Measurements from ENCODE around the gene ITGAE. TPM values are rescaled to one million over a fixed set of nuclear protein-coding genes. Genes with fewer than 3 reads are reported as not detected.

The ITGAE gene
- total and polyA plus RNA-seq, 2 experiments from 2014 or later: 11.7 to 44.9 TPM

DNA sequence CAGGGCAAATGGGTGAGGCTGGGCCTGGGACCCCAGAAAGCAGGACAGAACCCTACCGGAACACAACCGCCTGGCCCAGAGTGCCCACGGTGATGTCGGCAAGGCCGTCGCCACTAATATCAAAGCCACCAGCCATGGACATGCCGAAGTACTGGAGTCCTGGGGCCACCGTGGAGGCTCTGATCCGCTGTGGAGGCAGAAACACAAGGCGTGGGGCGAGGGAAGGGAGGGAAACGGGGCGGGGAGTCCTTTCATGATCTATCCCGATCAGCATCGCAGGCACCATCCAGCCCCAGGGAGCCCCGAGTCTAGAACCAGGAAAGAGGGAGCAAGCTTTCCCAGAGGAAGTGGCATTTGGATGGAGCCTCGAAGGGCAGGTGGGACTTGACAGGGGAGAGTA lies 50.7 kb downstream of the ITGAE start (continued):
- TF ChIP-seq JUNB (IDR thresholded peaks at IDR 0.05; ENCODE audit: unreplicated experiment) (no peak), STAT1 (IDR thresholded peaks at IDR 0.05; ENCODE audit: unreplicated experiment) (no peak)

DNA sequence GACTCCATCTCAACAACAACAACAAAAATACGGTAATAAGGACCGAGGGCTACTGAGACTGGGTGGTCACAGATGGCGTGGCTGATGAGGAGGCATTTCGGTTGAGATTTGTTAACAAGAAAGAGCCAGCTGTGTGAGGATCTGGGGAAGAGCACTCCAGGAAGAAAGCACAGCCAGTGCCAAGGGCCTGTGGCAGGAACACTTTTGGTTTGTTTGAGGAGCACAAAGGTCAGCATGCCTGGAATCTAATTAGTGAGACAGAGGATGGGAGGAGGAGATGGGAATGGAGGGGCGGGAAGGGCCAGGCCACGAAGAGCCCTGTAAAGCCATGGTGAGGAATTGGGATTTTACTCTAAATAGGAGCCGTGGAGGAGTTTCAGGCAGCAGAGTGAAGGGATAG lies 52.4 kb downstream of the ITGAE start:
- DNase-seq (ENCODE audit: low spot score) (no peak), ATAC-seq (no peak)
- Histone ChIP-seq H3K36me3 (ENCODE audit: insufficient read depth) (no peaks in the 10 kb centered on the region), H3K27ac (ENCODE audit: low read depth) (0 out of 2 replicates have a peak overlapping the region, but pooled peaks have one; percentile 32), H4K20me1 (replicated peaks; ENCODE audit: insufficient read depth) (no peaks in the 10 kb centered on the region), H3K4me1 (ENCODE audit: insufficient read depth) (no peaks in the 10 kb centered on the region), H3K27me3 (ENCODE audit: insufficient read depth) (no peaks in the 10 kb centered on the region), H3K9me2 (ENCODE audit: insufficient read depth) (no peaks in the 10 kb centered on the region), H3F3A (replicated peaks; ENCODE audit: low read depth) (no peaks in the 10 kb centered on the region), H3K4me2 (no peak overlapping the region), H2AFZ (no peak overlapping the region), H3K79me2 (replicated peaks; ENCODE audit: insufficient read depth) (no peaks in the 10 kb centered on the region), H3K4me3 (no peak overlapping the region)
- no peak for TF ChIP-seq ZNF331 (CRISPR knock-in tag; IDR thresholded peaks at IDR 0.05; ENCODE audit: low read depth)
- TF ChIP-seq, protein P1, sequence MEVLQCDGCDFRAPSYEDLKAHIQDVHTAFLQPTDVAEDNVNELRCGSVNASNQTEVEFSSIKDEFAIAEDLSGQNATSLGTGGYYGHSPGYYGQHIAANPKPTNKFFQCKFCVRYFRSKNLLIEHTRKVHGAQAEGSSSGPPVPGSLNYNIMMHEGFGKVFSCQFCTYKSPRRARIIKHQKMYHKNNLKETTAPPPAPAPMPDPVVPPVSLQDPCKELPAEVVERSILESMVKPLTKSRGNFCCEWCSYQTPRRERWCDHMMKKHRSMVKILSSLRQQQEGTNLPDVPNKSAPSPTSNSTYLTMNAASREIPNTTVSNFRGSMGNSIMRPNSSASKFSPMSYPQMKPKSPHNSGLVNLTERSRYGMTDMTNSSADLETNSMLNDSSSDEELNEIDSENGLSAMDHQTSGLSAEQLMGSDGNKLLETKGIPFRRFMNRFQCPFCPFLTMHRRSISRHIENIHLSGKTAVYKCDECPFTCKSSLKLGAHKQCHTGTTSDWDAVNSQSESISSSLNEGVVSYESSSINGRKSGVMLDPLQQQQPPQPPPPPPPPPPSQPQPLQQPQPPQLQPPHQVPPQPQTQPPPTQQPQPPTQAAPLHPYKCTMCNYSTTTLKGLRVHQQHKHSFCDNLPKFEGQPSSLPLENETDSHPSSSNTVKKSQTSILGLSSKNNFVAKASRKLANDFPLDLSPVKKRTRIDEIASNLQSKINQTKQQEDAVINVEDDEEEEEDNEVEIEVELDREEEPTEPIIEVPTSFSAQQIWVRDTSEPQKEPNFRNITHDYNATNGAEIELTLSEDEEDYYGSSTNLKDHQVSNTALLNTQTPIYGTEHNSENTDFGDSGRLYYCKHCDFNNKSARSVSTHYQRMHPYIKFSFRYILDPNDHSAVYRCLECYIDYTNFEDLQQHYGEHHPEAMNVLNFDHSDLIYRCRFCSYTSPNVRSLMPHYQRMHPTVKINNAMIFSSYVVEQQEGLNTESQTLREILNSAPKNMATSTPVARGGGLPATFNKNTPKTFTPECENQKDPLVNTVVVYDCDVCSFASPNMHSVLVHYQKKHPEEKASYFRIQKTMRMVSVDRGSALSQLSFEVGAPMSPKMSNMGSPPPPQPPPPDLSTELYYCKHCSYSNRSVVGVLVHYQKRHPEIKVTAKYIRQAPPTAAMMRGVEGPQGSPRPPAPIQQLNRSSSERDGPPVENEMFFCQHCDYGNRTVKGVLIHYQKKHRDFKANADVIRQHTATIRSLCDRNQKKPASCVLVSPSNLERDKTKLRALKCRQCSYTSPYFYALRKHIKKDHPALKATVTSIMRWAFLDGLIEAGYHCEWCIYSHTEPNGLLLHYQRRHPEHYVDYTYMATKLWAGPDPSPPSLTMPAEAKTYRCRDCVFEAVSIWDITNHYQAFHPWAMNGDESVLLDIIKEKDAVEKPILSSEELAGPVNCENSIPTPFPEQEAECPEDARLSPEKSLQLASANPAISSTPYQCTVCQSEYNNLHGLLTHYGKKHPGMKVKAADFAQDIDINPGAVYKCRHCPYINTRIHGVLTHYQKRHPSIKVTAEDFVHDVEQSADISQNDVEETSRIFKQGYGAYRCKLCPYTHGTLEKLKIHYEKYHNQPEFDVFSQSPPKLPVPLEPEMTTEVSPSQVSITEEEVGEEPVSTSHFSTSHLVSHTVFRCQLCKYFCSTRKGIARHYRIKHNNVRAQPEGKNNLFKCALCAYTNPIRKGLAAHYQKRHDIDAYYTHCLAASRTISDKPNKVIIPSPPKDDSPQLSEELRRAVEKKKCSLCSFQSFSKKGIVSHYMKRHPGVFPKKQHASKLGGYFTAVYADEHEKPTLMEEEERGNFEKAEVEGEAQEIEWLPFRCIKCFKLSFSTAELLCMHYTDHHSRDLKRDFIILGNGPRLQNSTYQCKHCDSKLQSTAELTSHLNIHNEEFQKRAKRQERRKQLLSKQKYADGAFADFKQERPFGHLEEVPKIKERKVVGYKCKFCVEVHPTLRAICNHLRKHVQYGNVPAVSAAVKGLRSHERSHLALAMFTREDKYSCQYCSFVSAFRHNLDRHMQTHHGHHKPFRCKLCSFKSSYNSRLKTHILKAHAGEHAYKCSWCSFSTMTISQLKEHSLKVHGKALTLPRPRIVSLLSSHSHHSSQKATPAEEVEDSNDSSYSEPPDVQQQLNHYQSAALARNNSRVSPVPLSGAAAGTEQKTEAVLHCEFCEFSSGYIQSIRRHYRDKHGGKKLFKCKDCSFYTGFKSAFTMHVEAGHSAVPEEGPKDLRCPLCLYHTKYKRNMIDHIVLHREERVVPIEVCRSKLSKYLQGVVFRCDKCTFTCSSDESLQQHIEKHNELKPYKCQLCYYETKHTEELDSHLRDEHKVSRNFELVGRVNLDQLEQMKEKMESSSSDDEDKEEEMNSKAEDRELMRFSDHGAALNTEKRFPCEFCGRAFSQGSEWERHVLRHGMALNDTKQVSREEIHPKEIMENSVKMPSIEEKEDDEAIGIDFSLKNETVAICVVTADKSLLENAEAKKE (CRISPR knock-in tag; IDR thresholded peaks at IDR 0.05): no peak
- no peak for TF ChIP-seq NANOG (IDR thresholded peaks at IDR 0.05; ENCODE audit: borderline replicate concordance)
- TF ChIP-seq EZH2phosphoT487 (IDR thresholded peaks at IDR 0.05; ENCODE audit: unreplicated experiment): no peak
- TF ChIP-seq, protein P2, sequence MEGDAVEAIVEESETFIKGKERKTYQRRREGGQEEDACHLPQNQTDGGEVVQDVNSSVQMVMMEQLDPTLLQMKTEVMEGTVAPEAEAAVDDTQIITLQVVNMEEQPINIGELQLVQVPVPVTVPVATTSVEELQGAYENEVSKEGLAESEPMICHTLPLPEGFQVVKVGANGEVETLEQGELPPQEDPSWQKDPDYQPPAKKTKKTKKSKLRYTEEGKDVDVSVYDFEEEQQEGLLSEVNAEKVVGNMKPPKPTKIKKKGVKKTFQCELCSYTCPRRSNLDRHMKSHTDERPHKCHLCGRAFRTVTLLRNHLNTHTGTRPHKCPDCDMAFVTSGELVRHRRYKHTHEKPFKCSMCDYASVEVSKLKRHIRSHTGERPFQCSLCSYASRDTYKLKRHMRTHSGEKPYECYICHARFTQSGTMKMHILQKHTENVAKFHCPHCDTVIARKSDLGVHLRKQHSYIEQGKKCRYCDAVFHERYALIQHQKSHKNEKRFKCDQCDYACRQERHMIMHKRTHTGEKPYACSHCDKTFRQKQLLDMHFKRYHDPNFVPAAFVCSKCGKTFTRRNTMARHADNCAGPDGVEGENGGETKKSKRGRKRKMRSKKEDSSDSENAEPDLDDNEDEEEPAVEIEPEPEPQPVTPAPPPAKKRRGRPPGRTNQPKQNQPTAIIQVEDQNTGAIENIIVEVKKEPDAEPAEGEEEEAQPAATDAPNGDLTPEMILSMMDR (conservative IDR thresholded peaks at IDR 0.05; ENCODE audit: low read depth in 2 of 2): no peak
- no peak for TF ChIP-seq ZNF114 (CRISPR knock-in tag; IDR thresholded peaks at IDR 0.05)
- TF ChIP-seq EZH2 (IDR thresholded peaks at IDR 0.05; ENCODE audit: low read depth, unreplicated experiment): no peak
- TF ChIP-seq STAT1 (IDR thresholded peaks at IDR 0.05; ENCODE audit: unreplicated experiment): no peak
- no peak for TF ChIP-seq CREB1 (CRISPR knock-in tag; IDR thresholded peaks at IDR 0.05; ENCODE audit: low read depth)
- no peak for TF ChIP-seq JUNB (IDR thresholded peaks at IDR 0.05; ENCODE audit: unreplicated experiment)
- TF ChIP-seq POLR2AphosphoS5 (IDR thresholded peaks at IDR 0.05; ENCODE audit: low read depth): no peak
- TF ChIP-seq, protein P3, sequence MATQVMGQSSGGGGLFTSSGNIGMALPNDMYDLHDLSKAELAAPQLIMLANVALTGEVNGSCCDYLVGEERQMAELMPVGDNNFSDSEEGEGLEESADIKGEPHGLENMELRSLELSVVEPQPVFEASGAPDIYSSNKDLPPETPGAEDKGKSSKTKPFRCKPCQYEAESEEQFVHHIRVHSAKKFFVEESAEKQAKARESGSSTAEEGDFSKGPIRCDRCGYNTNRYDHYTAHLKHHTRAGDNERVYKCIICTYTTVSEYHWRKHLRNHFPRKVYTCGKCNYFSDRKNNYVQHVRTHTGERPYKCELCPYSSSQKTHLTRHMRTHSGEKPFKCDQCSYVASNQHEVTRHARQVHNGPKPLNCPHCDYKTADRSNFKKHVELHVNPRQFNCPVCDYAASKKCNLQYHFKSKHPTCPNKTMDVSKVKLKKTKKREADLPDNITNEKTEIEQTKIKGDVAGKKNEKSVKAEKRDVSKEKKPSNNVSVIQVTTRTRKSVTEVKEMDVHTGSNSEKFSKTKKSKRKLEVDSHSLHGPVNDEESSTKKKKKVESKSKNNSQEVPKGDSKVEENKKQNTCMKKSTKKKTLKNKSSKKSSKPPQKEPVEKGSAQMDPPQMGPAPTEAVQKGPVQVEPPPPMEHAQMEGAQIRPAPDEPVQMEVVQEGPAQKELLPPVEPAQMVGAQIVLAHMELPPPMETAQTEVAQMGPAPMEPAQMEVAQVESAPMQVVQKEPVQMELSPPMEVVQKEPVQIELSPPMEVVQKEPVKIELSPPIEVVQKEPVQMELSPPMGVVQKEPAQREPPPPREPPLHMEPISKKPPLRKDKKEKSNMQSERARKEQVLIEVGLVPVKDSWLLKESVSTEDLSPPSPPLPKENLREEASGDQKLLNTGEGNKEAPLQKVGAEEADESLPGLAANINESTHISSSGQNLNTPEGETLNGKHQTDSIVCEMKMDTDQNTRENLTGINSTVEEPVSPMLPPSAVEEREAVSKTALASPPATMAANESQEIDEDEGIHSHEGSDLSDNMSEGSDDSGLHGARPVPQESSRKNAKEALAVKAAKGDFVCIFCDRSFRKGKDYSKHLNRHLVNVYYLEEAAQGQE (IDR thresholded peaks at IDR 0.05; ENCODE audit: unreplicated experiment): no peak
- TF ChIP-seq, protein P4, sequence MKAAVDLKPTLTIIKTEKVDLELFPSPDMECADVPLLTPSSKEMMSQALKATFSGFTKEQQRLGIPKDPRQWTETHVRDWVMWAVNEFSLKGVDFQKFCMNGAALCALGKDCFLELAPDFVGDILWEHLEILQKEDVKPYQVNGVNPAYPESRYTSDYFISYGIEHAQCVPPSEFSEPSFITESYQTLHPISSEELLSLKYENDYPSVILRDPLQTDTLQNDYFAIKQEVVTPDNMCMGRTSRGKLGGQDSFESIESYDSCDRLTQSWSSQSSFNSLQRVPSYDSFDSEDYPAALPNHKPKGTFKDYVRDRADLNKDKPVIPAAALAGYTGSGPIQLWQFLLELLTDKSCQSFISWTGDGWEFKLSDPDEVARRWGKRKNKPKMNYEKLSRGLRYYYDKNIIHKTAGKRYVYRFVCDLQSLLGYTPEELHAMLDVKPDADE (IDR thresholded peaks at IDR 0.05): no peak
- Mint-ChIP-seq H3K27ac (no peak overlapping the region), H3K27me3 (ENCODE audit: insufficient read depth, low read depth, poor library complexity) (peaks cover 13% of the 10 kb centered on the region), H3K4me1 (peaks cover 5% of the 10 kb centered on the region; the same call in 2 of the 3 replicates), H3K4me3 (no peak overlapping the region), H3K9me3 (no peaks in the 10 kb centered on the region), H3K36me3 (ENCODE audit: low read depth) (no peaks in the 10 kb centered on the region)

Data from GM23338 (cell line).